Neural cell (in vitro differentiated cells): ENCODE results near the gene CYP21A2. TPM values are rescaled to one million over a fixed set of nuclear protein-coding genes. Genes with fewer than 3 reads are reported as not detected.

ENCODE experiments used
- H2AFZ ChIP-seq: fragments of 200-600, 300-800 bp; sonication (generic), shearing (Covaris generic); 2 replicates; pipeline ENCODE4 v1.6.0; 2014; ENCODE audit warnings: low read depth, mild to moderate bottlenecking, antibody characterized with exemption, low read length, moderate library complexity
- H3F3A ChIP-seq: fragments of 200-600 bp; shearing (Covaris generic); 2 replicates; pipeline ENCODE4 v1.6.1; 2016; ENCODE audit warnings: mild to moderate bottlenecking, moderate library complexity, mixed read lengths, antibody characterized with exemption, low read length; ENCODE audit not compliant: insufficient read depth, poor library complexity, severe bottlenecking
- H3K27ac ChIP-seq: fragments of 200-600, 300-800 bp; sonication (generic), shearing (Covaris generic); 2 replicates; pipeline ENCODE4 v1.5.1; 2014; ENCODE audit warnings: mild to moderate bottlenecking, low read length, moderate library complexity
- H3K27me3 ChIP-seq: fragments of 300-800, 200-600 bp; sonication (generic), shearing (Covaris generic); 2 replicates; pipeline ENCODE4 v1.6.0; 2014; ENCODE audit warnings: mild to moderate bottlenecking, low read depth, low read length, moderate library complexity; ENCODE audit not compliant: insufficient read depth
- H3K36me3 ChIP-seq: fragments of 300-800, 200-600 bp; sonication (generic), shearing (Covaris generic); 2 replicates; pipeline ENCODE4 v1.5.1; 2014; ENCODE audit warnings: mild to moderate bottlenecking, antibody characterized with exemption, low read length, moderate library complexity; ENCODE audit not compliant: insufficient read depth
- H3K4me2 ChIP-seq: fragments of 300-800, 200-600 bp; sonication (generic), shearing (Covaris generic); 2 replicates; pipeline ENCODE4 v1.6.0; 2014; ENCODE audit warnings: mild to moderate bottlenecking, low read length
- H3K4me3 ChIP-seq: fragments of 300-800, 200-600 bp; sonication (generic), shearing (Covaris generic); 2 replicates; pipeline ENCODE4 v1.5.1; 2014; ENCODE audit warnings: mild to moderate bottlenecking, low read length, moderate library complexity
- H3K79me2 ChIP-seq: fragments of 200-600 bp; shearing (Covaris generic); replicated peaks from 2 replicates; pipeline ENCODE4 v1.6.0; 2014; ENCODE audit warnings: mild to moderate bottlenecking, low read length, moderate library complexity; ENCODE audit not compliant: insufficient read depth
- H3K9ac ChIP-seq: fragments of 300-800, 200-600 bp; sonication (generic), shearing (Covaris generic); 2 replicates; pipeline ENCODE4 v1.6.1; 2016; ENCODE audit warnings: mild to moderate bottlenecking, low read length, mixed read lengths
- H3K9me2 ChIP-seq: fragments of 200-600 bp; shearing (Covaris generic); 2 replicates; pipeline ENCODE4 v1.6.1; 2016; ENCODE audit warnings: mild to moderate bottlenecking, low read length, mixed read lengths; ENCODE audit not compliant: insufficient read depth
- H3K9me3 ChIP-seq: fragments of 200-600, 300-800 bp; sonication (generic), shearing (Covaris generic); 2 replicates; pipeline ENCODE4 v1.6.1; 2016; ENCODE audit warnings: mild to moderate bottlenecking, mixed run types, low read length, moderate library complexity, mixed read lengths
- H4K20me1 ChIP-seq: fragments of 200-600 bp; shearing (Covaris generic); 2 replicates; pipeline ENCODE4 v1.6.1; 2016; ENCODE audit warnings: mild to moderate bottlenecking, mixed run types; ENCODE audit not compliant: insufficient read depth
- EP300 ChIP-seq: fragments of 450-650 bp; conservative IDR thresholded peaks from 2 replicates; pipeline ENCODE4 v1.6.1; 2014; ENCODE audit warnings: antibody characterized with exemption, mild to moderate bottlenecking, moderate library complexity; ENCODE audit not compliant: poor library complexity, severe bottlenecking
- EZH2 ChIP-seq: fragments of 200-600, 300-800 bp; shearing (Covaris generic), sonication (generic); IDR thresholded peaks from 2 replicates; pipeline ENCODE4 v1.6.1; 2014; ENCODE audit warnings: antibody characterized with exemption, low read length, borderline replicate concordance, mild to moderate bottlenecking; ENCODE audit not compliant: insufficient read depth, poor library complexity, severe bottlenecking
- MXI1 ChIP-seq: fragments of 450-650 bp; conservative IDR thresholded peaks from 2 replicates; pipeline ENCODE4 v1.6.1; 2014; ENCODE audit warnings: antibody characterized with exemption, mild to moderate bottlenecking; ENCODE audit not compliant: poor library complexity, severe bottlenecking
- POLR2AphosphoS5 ChIP-seq: IDR thresholded peaks from 2 replicates; pipeline ENCODE4 v1.6.1; 2012
- RAD21 ChIP-seq: fragments of 450-650 bp; conservative IDR thresholded peaks from 2 replicates; pipeline ENCODE4 v1.6.1; 2014; ENCODE audit warnings: antibody characterized with exemption, mild to moderate bottlenecking, moderate library complexity
- SMC3 ChIP-seq: fragments of 450-650 bp; conservative IDR thresholded peaks from 2 replicates; pipeline ENCODE4 v1.6.1; 2014; ENCODE audit warnings: antibody characterized with exemption, mild to moderate bottlenecking, moderate library complexity; ENCODE audit not compliant: poor library complexity
- TAF1 ChIP-seq: IDR thresholded peaks from 2 replicates; pipeline ENCODE4 v1.6.1; 2012; ENCODE audit warnings: low read depth
- polyA plus RNA-seq: library from polyadenylated mRNA; depleted of rRNA; stranded (reverse); fragments of >200 nt; gene quantifications from 2 replicates; pipeline ENCODE4 v1.2.3, GENCODE V29; 2014
- TF ChIP-seq, protein P1 (sequence below): IDR thresholded peaks from 2 replicates; pipeline ENCODE4 v1.6.1; 2012; ENCODE audit warnings: borderline replicate concordance
- TF ChIP-seq, protein P2 (sequence below): fragments of 450-650 bp; IDR thresholded peaks from 2 replicates; pipeline ENCODE4 v1.5.1; 2014; ENCODE audit warnings: antibody characterized with exemption, mild to moderate bottlenecking, moderate library complexity; ENCODE audit not compliant: poor library complexity, severe bottlenecking

Gene CYP21A2
- polyA plus RNA-seq, 1 donor from 2014 or later = 1.9 TPM

DNA sequence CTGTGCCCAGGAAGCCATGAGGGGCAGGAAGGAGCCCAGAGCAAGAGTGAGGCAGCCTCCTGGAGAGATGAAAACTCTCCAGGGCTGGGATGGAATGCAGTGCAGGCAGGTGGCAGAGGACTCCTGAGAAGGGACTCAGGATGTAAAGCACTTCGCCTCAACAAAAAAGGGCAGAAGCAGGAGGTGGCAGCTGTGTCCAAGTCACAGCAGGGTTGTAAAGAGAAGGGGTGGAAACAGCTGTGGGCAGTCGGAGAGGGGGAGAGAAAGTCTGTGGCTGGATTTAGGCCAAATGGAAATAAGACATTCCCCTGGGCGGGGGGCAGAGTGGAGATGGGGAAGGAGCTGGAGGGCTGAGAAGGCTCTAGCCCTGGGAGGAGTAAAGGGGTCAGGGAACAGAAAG lies 34.9 kb downstream of the CYP21A2 start:
- Histone ChIP-seq H3K27me3 (no peaks in the 10 kb centered on the region), H2AFZ (no peak overlapping the region), H3K9me3 (no peaks in the 10 kb centered on the region), H3K9ac (no peak overlapping the region), H3K79me2 (no peaks in the 10 kb centered on the region), H3K36me3 (no peaks in the 10 kb centered on the region), H3K4me3 (no peak overlapping the region), H3K27ac (no peak overlapping the region), H3K4me2 (no peak overlapping the region), H3K9me2 (no peaks in the 10 kb centered on the region), H4K20me1 (no peaks in the 10 kb centered on the region), H3F3A (no peaks in the 10 kb centered on the region)
- TF ChIP-seq EZH2 = no peak
- no peak for TF ChIP-seq MXI1
- TF ChIP-seq, protein P1, sequence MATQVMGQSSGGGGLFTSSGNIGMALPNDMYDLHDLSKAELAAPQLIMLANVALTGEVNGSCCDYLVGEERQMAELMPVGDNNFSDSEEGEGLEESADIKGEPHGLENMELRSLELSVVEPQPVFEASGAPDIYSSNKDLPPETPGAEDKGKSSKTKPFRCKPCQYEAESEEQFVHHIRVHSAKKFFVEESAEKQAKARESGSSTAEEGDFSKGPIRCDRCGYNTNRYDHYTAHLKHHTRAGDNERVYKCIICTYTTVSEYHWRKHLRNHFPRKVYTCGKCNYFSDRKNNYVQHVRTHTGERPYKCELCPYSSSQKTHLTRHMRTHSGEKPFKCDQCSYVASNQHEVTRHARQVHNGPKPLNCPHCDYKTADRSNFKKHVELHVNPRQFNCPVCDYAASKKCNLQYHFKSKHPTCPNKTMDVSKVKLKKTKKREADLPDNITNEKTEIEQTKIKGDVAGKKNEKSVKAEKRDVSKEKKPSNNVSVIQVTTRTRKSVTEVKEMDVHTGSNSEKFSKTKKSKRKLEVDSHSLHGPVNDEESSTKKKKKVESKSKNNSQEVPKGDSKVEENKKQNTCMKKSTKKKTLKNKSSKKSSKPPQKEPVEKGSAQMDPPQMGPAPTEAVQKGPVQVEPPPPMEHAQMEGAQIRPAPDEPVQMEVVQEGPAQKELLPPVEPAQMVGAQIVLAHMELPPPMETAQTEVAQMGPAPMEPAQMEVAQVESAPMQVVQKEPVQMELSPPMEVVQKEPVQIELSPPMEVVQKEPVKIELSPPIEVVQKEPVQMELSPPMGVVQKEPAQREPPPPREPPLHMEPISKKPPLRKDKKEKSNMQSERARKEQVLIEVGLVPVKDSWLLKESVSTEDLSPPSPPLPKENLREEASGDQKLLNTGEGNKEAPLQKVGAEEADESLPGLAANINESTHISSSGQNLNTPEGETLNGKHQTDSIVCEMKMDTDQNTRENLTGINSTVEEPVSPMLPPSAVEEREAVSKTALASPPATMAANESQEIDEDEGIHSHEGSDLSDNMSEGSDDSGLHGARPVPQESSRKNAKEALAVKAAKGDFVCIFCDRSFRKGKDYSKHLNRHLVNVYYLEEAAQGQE = no peak
- TF ChIP-seq, protein P2, sequence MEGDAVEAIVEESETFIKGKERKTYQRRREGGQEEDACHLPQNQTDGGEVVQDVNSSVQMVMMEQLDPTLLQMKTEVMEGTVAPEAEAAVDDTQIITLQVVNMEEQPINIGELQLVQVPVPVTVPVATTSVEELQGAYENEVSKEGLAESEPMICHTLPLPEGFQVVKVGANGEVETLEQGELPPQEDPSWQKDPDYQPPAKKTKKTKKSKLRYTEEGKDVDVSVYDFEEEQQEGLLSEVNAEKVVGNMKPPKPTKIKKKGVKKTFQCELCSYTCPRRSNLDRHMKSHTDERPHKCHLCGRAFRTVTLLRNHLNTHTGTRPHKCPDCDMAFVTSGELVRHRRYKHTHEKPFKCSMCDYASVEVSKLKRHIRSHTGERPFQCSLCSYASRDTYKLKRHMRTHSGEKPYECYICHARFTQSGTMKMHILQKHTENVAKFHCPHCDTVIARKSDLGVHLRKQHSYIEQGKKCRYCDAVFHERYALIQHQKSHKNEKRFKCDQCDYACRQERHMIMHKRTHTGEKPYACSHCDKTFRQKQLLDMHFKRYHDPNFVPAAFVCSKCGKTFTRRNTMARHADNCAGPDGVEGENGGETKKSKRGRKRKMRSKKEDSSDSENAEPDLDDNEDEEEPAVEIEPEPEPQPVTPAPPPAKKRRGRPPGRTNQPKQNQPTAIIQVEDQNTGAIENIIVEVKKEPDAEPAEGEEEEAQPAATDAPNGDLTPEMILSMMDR = no peak
- no peak for TF ChIP-seq EP300
- TF ChIP-seq TAF1 = no peak
- no peak for TF ChIP-seq POLR2AphosphoS5
- TF ChIP-seq RAD21 = no peak
- TF ChIP-seq SMC3 = no peak

DNA sequence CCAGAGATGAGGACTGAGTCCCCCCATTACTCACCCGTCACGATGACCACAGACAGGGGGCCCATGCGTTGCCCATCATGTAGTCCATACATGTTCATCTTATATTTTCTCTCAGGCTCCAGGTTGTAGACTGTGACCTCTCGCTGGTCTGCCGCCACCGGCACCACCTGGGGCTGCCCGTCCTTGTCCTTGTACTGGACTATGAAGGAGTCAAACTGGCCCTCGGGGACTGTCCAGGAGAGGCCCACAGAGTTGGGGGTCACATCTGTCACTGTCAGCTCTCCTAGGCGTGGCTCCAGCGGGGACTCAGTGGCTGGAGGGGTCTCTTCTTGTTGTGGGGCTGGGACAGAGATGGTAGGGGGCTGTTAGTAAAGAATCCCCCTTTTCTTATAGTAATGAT lies 35.4 kb downstream of the CYP21A2 start:
- H3K9ac ChIP-seq = no peak overlapping the region
- no peaks in the 10 kb centered on the region for H4K20me1 ChIP-seq
- H3K36me3 ChIP-seq = no peaks in the 10 kb centered on the region
- H3K9me2 ChIP-seq = no peaks in the 10 kb centered on the region
- no peaks in the 10 kb centered on the region for H3K79me2 ChIP-seq
- no peak overlapping the region for H3K4me2 ChIP-seq
- no peaks in the 10 kb centered on the region for H3K27me3 ChIP-seq
- H3K27ac ChIP-seq = no peak overlapping the region
- no peak overlapping the region for H2AFZ ChIP-seq
- TF ChIP-seq RAD21 = no peak
- no peak for TF ChIP-seq EP300
- no peak for TF ChIP-seq MXI1
- TF ChIP-seq EZH2 = no peak
- TF ChIP-seq, protein P1 = no peak
- TF ChIP-seq TAF1 = no peak
- no peak for TF ChIP-seq POLR2AphosphoS5
- TF ChIP-seq, protein P2 = no peak
- TF ChIP-seq SMC3 = no peak
- H3K9me3 ChIP-seq = no peaks in the 10 kb centered on the region
- no peaks in the 10 kb centered on the region for H3F3A ChIP-seq
- H3K4me3 ChIP-seq = no peak overlapping the region
